HepG2 (cell line): Measurements from ENCODE around the gene NUDCD3. TPM values are rescaled to one million over a fixed set of nuclear protein-coding genes. Genes with fewer than 3 reads are reported as not detected.

Experiments used
- BCLAF1 ChIP-seq: fragments of 450-650 bp; IDR thresholded peaks from 2 replicates; pipeline ENCODE4 v1.6.1; 2017; ENCODE audit warnings: mild to moderate bottlenecking
- ELF3 ChIP-seq: IDR thresholded peaks from 2 replicates; pipeline ENCODE4 v1.6.1; 2016; ENCODE audit warnings: missing genetic modification reagents, missing compliant biosample characterization
- FIP1L1 ChIP-seq: fragments of 200-400 bp; formaldehyde crosslinking; IDR thresholded peaks from 2 replicates; pipeline ENCODE4 v1.6.1; 2018; ENCODE audit warnings: low read depth, mild to moderate bottlenecking, low read length, moderate library complexity, borderline replicate concordance; ENCODE audit not compliant: insufficient read depth
- FOXO1 ChIP-seq: sonication (generic); formaldehyde crosslinking; IDR thresholded peaks from 2 replicates; pipeline ENCODE4 v1.4.0; 2020; ENCODE audit warnings: missing genetic modification reagents
- FOXP1 ChIP-seq, 2 experiments: fragments of 450-650 bp in 1 of 2; IDR thresholded peaks; 2 replicates each; pipeline ENCODE4 v1.6.1; 2017 to 2018; ENCODE audit warnings: antibody characterized with exemption in 1 of 2
- FOXP4 ChIP-seq: sonication (generic); formaldehyde crosslinking; IDR thresholded peaks from 2 replicates; pipeline ENCODE4 v1.4.0; 2020; ENCODE audit warnings: missing genetic modification reagents
- MNT ChIP-seq: fragments of 450-650 bp; IDR thresholded peaks from 2 replicates; pipeline ENCODE4 v1.6.1; 2016
- NCOA5 ChIP-seq: sonication (generic); formaldehyde crosslinking; IDR thresholded peaks from 2 replicates; pipeline ENCODE4 v1.4.0; 2020; ENCODE audit warnings: missing genetic modification reagents
- RARA ChIP-seq: IDR thresholded peaks from 2 replicates; pipeline ENCODE4 v1.6.1; 2016; ENCODE audit warnings: missing genetic modification reagents, missing compliant biosample characterization
- RFX5 ChIP-seq: IDR thresholded peaks from 2 replicates; pipeline ENCODE4 v1.6.1; 2011; ENCODE audit warnings: low read depth, low read length, improper control_type of control experiment
- SOX6 ChIP-seq, 2 experiments: fragments of 450-650 bp in 1 of 2; sonication (generic) in 1 of 2; formaldehyde crosslinking in 1 of 2; IDR thresholded peaks; 2 replicates each; pipeline versions ENCODE4 v1.4.0 to v1.6.1; 2017 to 2020; ENCODE audit warnings: antibody characterized with exemption in 1 of 2, mild to moderate bottlenecking in 1 of 2, missing genetic modification reagents in 1 of 2
- ZFP90 ChIP-seq: sonication (generic); formaldehyde crosslinking; IDR thresholded peaks from 2 replicates; pipeline ENCODE4 v1.8.0; 2022; ENCODE audit warnings: missing genetic modification reagents, mild to moderate bottlenecking, inconsistent platforms, borderline replicate concordance
- ZNF646 ChIP-seq: sonication (generic); formaldehyde crosslinking; IDR thresholded peaks from 2 replicates; pipeline ENCODE4 v1.9.0; 2021; ENCODE audit warnings: mild to moderate bottlenecking, missing genetic modification reagents
- ZNF788 ChIP-seq: sonication (generic); formaldehyde crosslinking; IDR thresholded peaks from 2 replicates; pipeline ENCODE4 v1.5.0; 2020; ENCODE audit warnings: mild to moderate bottlenecking, missing genetic modification reagents, borderline replicate concordance
- polyA plus RNA-seq, 8 experiments: library from polyadenylated mRNA; depleted of rRNA in 3 of 8; stranded (reverse) in 7 of 8; unstranded in 1 of 8; fragments of >200 nt; fragmentation: Illumina TruSeq in 4 of 8; extraction: Trizol in 4 of 8; gene quantifications; 2 replicates each; pipeline versions ENCODE4 v1.2.1 to v1.2.3, GENCODE V29; 2011 to 2016; ENCODE audit warnings: low read depth in 4 of 8, missing spikeins in 1 of 8, mixed read lengths in 1 of 8; ENCODE audit not compliant: insufficient read depth in 1 of 8
- total RNA-seq, 5 experiments: library from RNA; depleted of rRNA; stranded (reverse); fragments of >200 nt; fragmentation: Illumina TruSeq; extraction: Trizol; gene quantifications; 2 replicates each; pipeline ENCODE4 v1.2.3, GENCODE V29; 2016; ENCODE audit warnings: low read depth in 1 of 5
- TF ChIP-seq, protein P1 (sequence below): sonication (generic); formaldehyde crosslinking; IDR thresholded peaks from 2 replicates; pipeline ENCODE4 v1.8.1; 2023; ENCODE audit warnings: mild to moderate bottlenecking, missing genetic modification reagents

Gene NUDCD3
- total and polyA plus RNA-seq, 2 of the 13 experiments (the other 11 are each of a cell fraction or from before 2014, with no cell fraction given) = 20.8 to 49.9 TPM

DNA sequence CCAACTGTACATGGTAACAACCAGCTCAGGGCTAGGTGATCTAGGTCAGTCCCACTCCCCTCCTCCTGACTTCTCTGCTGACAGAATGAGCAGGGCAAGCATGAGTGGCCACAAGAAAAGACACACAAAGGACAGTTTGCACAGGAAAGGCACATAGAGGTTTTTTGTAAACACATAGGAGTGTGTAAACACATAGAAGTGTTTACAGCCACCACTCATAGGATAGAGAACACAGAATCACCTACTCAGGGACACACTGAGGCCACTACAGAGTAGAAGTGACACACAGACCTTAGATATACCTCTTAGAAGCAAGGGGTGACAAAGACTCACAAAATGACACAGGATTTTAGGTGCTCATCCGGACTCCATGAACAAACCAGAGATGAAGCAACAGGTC is 19.0 kb downstream of the NUDCD3 start (continued):
- TF ChIP-seq ZNF646 (CRISPR knock-in tag) (peak; percentile 75), ZNF788 (CRISPR knock-in tag) (no peak), FOXP4 (peak; percentile 87), ZFP90 (CRISPR knock-in tag) (no peak), FIP1L1 (no peak), FOXP1 (IDR thresholded peaks at IDR 0.05) (peak; percentile 90), FOXP1 (CRISPR knock-in tag; IDR thresholded peaks at IDR 0.05) (peak; percentile 100), NCOA5 (CRISPR knock-in tag) (no peak), FOXO1 (CRISPR knock-in tag) (peak; percentile 71; the same call in 1 of the 2 replicates), ELF3 (CRISPR knock-in tag) (no peak; the same call in 1 of the 2 replicates), SOX6 (IDR thresholded peaks at IDR 0.05) (no peak), SOX6 (CRISPR knock-in tag; IDR thresholded peaks at IDR 0.05) (peak; percentile 37; the same call in 1 of the 2 replicates), MNT (no peak), RFX5 (no peak), BCLAF1 (no peak), RARA (CRISPR knock-in tag) (peak; percentile 53; the same call in 1 of the 2 replicates)
- TF ChIP-seq, protein P1, sequence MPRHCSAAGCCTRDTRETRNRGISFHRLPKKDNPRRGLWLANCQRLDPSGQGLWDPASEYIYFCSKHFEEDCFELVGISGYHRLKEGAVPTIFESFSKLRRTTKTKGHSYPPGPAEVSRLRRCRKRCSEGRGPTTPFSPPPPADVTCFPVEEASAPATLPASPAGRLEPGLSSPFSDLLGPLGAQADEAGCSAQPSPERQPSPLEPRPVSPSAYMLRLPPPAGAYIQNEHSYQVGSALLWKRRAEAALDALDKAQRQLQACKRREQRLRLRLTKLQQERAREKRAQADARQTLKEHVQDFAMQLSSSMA (CRISPR knock-in tag) = no peak
